NCI-H2107 (cell line): ENCODE results near the gene PANK4.

Experiments
- DNase-seq: peaks from one replicate; lab custom pipeline; 2025; lab: John Stamatoyannopoulos, UW

The PANK4 gene

DNA sequence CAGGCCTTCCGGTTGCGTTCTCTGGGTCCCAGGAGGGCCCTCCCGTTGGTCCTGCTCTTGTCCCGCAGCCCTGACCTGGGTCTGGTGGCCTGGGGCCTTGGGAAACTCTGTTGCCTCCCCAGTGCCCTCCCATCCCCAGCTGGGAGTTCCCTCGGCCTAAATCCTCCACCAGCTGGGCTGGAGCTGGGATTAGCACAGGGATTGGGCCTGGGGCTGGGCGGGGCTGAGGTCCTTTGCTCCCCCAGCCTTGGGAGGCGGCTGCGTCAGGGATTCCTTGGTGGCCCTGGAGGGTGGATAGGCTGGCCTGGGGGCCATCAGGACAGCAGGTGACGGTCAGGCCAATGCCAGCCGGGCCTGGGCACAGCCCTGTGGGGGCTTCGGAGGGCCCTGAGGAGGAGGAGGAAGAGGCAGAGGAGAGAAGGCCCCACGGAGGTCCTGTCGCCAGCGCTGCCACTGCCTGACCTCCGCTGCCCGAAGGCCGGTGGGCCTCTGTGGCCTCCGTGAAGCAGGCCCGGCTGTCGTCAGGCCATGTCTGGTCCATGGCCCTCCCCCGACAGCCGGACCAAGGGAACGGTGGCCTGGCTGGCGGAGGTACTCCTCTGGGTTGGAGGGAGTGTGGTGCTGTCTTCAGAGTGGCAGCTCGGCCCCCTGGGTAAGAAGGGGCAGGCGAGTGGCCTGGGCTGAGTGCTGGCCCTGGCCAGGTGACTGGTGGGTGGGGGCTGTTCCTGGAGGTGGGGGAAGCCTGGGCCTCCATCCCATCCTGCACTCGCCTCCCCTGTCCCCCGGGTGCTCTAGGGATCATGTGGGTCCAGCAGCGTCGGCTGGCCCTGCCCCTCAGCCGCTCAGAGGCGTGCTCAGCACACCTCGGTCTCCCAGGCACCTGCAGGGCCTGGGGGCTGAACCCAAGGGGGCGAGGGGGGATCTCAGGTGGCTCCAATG, 50.1 kb downstream of the PANK4 start, which contains the start of gene PLCH2:
Gene PLCH2 (plus strand): TSS at position 229 of the 939 bp plus-strand sequence. CDS start 300 bp downstream, at position 529.
- DNase-seq, result no peak

DNA sequence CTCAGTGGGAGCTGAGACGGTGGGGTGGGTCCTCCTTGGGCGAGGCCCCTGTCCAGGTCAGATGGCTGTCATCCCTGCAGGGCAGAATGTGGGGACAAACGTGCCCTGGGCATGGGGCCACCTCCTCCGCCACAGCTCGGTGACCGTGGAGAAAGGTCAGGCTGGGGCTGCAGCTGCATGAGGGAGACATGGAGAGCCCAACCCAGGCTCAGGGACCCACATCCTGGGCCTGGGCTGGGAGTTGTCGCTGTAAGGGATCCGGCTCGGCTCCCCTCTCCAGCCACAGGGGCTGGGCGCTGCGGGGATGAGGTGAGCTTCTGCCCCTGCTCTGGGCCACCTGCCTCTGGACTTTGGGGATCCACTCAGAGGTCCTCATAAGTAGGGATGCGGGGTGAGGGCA, 50.8 kb downstream of the PANK4 start:
- DNase-seq, result no peak

DNA sequence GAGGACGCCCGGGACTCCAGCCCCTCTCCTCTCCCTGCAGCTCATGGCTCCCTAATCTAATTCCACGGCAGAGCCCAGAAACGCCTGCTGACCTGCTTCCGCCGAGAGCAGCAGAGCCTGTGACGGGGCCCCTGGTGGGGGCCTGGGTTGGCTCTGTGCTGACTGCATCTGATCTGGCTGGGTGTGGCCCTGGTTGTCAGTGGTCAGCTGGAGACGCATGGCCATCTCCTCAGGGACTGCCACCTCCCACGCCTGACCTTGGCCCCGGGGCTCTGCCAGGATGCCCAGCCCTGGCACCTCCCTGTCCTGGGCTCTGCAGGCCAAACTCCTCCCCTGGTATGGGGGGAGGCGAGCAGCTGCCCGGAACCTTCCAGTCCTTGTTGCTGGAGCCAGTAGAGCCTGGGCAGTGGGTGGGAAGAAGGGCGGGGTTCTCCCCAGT, 51.4 kb downstream of the PANK4 start:
- DNase-seq, result no peak

DNA sequence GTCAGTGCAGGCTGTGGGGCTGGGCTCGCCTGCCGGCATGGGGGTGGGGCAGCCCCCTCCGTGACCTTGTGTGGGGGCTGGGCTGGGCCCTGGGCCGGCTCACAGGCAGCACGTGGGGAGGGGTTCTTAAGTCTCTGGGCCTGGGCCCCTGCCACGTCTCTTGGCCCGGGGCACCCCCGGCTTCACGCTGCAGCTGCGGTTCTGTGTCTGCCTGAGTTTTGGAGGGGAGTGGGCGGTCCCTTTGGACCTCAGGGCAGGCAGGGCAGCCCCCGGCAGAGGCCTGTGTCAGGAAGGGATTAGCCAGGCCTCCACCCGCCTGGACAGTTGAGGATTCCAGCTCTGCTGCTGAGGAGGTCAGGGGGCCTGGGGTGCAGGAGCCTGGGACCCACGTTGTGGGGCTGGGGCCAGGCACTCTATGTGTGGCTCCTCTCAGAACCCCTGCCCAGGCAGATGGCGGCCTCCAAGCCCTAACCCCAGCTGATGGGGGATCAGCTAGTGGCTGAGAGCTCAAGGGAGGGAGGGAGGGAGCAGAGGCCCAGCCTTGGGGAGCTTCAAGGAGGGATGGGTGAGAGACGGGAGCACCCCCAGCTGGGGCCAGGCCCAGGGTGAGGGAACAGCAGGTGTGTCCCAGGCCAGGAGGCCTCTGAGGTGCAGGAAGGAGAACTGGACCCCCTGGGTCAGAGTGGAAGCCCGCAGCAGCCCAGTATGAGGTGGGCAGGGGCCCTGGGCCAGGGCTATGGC, 52.1 kb downstream of the PANK4 start:
- DNase-seq, result no peak

DNA sequence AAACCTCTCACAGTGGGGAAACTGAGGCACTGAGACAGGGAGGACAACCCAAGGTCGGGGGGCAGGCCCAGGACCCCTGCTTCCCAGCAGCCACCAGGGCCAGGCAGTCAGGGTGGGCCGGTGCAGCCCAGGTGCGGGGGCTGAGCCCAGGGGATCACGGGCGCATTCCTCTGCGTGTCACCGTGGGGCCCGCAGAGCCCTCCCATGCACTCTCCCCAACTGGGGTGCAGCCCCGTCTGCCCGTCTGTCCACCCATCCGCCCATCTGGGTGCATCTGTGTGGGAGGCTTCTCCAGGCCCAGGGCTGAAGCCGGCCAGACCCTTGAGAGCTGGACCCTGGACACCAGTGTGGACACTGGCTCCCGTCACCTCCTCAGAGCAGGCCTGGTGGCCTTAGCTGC, 53.2 kb downstream of the PANK4 start:
- DNase-seq, result no peak

DNA sequence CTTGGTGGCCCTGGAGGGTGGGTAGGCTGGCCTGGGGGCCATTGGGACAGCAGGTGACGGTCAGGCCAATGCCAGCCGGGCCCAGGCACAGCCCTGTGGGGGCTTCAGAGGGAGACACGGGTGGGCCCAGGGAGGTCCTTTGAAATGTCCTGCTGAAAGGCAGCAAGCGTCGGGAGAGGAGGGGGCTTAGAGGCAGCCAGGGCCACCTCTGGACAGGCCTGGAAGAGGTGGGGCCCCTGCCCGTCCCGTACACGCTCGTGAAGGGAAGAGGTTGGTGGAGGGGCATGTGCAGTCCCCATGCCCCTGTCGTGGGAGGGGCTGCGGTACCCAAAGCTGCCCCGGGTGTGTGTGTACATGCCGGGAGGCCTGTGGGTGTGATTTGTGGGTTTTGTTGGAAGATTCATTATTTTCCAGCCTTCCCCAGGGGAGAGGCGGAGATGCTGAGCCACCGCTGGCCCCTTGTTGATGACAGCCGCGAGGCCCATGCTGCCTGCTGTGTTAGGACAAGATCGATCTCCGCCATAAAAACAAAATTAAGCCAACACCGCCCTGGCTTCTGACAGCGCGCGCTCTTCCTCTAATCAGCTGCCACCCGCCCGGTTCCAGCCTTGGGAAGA, 53.7 kb downstream of the PANK4 start:
- DNase-seq, result no peak

DNA sequence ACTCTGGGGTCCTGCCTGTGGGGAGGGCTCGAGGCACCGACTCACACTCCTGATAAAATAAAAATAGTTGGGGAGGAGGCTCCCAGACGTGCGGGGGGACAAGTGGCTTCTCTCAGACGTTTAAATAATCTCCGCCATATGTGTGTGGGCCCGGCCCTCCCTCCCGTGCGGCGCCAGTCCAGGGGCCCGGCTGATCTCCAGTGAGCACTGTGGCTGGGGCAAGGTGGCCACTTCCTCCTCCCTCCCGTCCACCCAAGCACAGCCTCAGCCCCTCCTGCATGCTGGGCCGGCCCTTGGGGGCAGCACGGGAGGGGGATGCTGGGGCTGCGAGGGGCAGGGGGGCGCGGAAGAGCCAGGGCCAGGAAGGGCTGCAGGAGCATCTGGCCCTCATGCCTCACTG, 54.3 kb downstream of the PANK4 start:
- no peak for DNase-seq

DNA sequence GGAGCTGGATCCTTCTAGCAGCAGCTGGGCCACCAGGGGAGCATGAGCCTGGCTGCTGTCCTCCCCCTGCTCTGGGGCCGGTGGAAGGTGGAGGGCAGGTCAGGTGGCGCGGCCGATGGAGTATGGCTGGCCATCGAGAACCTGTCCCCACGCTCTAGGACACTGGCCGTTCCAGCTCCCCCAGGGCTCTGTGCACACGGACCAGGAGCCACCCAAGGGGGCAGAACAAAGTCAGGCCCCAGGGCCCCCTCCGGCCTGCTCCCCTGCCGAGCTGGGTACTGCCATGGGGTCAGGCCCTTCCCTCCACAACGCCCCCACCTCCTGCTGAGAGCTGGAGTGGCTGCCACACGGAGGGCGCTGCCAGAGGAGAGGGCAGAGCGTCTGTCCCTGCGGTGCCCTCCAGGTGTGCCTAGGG, 54.8 kb downstream of the PANK4 start:
- no peak for DNase-seq

DNA sequence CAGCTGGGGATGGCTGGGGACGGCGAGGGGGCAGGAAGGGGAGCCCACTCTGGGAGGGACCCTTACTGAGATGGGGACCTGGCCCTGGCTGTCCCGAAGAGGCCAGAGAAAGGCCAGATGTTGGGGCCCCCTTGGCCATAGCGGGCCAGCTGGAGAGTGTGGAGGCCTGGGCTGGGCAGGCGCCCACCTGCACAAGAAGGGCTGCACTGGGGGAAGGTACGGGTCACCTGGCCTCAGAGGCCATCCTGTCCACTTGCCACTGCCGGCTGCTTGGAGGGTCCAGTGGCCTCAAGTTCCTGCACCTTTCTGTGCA, 55.3 kb downstream of the PANK4 start:
- no peak for DNase-seq

DNA sequence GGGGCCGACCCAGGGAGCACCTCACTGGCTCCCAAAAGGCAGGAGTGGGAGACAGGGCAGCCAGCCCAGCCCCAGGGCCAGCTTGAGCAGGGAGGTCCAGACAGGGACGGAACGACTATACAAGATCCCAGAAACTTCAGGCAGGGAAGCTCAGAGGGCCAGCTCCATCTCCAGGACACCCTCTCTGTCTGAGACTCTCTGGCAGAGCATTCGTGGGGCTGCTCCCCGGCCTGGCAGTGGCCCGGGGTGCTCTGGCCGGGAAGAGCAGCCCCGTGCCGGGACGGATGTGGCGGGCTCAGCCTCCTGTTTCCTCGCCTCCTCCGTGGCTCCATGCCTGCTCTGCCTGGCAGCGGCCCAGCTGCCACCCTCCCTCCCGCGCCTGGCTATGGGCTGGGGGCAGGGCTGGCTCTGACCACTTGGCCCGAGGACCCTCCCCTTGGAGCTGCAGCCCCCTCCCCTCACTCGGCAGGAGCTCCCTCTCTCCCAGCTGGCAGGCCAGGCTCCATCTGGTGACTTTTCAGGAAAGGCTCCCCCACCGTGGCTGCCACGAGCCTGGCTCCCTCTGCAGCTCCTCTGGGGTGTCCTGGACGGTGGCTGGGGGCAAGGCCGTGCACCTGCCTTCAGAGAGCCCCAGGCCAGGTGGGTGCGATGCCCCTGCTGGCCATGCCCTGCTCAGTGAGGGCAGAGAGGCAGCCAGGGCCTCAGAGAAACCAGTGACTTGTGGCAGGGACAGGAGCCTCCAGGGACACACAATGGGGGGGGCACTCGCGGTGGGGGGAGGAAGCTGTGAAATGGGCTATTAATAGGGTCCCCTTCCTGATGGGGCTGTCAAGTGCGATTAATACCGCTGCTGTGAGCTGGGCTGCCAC, 55.9 kb downstream of the PANK4 start:
- DNase-seq, result no peak

DNA sequence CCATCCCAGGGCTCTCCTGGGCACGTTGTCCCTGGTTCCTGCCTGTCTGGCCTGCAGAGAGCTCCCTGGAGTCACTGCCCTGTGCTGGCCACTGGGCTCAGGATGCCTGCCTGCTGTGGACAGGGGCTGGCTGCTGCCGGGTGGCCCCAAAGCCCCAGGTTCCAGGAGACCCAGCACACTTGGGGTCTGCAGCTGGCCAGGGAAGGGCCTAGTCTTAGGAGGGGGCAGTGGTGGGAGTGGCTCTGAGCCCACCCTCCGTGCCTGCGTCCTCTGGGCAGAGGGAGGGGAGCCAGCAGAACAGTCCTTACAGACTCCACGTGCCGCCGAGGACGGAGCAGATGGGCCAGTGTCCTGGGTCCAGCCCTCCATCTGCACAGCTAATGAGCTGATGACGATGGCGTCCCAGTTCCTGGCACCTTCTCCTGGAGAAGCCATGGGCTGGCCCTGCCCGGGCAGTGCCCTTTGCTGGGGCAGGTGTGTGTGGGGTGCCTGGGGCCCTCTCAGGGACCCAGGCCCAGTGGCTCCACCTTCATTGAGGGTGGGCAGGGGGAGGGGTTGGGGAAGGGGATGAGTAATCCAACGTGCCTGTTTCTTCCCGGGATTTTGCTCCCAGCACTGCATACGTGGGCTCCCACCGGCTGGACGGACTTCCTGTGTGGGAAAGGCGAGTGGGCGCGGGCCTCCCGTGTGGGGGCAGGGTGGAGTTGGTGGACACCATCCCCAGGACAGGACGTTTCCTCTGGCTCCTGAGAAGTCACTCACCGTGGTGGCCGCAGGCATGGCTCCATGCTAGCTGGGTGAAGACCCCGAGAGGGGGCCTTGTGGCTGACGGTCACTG, 57.1 kb downstream of the PANK4 start:
- DNase-seq, result no peak

DNA sequence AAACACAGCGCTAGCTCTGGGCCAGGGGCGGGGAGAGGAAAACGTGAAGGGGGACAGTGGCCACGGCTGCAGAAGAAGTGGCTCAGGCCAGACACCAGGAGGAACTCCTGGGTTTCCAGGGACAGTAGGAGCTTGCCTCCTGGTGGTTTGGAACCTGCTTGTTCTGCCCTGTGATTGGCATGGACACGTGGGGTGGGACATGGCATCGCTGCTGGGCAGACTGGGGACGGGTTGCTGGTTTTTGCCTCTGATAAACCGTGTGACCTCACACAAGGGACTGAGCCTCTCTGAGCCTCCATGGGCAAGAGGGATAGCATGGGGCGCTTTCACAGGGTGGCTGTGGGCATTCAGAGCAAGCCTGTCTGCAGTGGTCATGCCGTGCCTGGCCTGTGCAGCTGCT, 57.9 kb downstream of the PANK4 start:
- no peak for DNase-seq

DNA sequence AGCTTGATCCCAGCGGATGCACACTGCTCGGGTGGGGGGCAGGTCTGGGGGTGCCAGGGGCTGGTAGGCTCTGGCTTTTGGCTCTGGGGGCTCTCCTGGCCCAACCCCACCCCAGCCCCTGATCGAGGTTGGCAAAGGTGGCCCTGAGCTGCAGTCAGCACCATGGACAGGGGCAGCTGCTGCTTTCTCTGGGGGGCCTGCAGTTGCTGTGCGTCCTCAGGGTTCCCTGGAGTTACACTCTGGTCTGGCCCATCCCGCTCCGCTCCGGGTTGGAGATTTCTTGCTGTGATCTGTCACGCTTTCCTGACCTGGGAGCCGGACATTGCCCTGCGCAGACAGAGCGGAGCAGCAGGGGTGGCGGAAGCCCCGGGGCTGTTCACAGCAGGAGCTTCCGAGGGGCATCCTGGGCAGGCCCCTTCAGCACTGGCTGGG, 58.3 kb downstream of the PANK4 start:
- no peak for DNase-seq

DNA sequence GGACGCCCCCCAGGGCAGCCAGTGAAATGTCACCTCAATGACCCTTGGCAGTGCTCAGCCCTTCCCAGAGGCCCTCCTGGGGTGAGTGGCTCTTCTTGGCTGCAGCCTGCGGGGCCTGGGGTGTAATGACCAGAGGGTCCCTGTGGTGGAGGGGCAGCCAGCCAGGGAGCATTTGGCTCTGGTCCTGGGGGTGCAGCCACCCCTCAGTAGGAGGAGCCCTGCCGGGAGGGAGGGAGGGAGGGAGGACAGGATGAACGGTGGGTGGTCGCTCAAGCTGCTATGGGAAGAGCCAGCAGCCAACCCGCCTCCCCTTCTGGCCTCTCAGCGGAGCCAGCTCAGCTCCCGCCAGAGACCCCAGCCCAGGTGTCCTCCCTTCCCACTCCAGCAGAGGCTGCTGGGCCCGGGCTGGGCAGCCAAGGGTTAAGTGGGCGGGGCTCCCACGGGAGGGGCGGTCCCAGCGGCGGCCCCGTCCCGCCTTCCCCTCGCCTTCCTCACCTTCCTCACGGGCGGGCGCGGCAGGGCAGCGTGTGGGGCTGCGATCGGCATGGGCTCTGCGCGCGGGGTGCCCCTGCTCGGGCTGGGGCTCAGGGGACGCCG, 59.3 kb downstream of the PANK4 start:
- DNase-seq, result no peak

DNA sequence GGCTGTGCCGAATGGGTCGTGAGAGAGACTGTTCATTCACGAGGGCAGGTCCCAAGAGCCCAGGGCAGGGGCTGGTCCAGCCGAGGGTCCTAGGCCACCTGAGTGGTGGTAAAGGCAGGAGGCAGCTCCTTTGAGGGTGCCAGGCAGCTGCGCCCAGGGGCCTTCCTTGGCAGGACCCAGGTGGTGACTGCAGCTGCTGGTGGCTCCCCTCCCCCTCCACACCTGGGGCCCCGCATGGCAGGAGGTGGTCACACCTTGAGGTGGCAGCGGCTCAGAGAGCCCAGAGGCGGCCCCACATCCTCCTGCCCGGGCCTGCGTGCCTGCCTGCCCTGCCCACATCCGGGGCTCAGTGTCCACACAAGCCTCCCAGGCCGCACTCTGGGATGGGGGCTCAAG, 60.1 kb downstream of the PANK4 start:
- no peak for DNase-seq

DNA sequence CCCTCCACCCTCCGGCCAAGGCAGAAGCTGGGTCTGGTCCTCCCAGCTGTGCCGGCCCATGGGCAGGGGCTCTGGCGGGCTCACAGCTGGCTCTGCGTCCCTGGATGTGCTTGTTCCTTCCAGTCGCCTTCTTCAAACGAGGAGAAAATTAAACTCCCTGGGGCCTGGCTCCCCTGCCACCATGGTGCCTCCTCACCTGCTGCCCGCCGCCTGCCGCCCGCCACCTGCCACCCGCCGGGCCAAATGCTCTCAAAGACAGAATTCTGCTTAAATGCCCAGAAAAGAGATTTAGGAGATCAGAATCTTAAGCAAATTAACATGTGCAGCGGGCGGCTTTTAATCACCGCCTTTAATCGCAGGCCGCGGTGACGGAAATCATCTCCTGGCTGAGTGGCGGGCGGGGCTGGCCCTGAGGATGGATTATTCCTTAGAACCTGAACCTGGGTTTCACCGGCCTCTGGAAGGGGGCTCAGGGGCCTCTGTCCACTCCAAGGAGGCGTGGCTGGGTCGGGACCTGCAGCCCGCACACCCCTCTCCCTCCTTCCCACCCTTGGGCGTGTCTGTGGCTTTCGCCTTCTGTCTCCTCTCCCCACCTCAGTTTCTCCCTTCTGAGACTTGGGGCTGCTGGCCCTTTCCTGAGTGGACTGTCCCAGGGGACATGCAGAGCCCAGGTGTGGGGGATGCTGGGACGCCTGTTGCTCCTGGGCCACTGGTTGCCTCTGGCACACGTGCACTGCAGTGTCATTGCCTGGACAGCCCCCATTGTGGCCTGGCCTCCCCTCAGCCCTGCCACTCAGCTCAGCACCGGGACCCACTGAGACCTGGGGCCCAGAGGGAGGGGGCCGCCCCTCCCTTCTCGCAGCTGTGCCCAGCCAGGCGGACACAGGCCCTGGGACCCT, 60.8 kb downstream of the PANK4 start:
- DNase-seq, result no peak

DNA sequence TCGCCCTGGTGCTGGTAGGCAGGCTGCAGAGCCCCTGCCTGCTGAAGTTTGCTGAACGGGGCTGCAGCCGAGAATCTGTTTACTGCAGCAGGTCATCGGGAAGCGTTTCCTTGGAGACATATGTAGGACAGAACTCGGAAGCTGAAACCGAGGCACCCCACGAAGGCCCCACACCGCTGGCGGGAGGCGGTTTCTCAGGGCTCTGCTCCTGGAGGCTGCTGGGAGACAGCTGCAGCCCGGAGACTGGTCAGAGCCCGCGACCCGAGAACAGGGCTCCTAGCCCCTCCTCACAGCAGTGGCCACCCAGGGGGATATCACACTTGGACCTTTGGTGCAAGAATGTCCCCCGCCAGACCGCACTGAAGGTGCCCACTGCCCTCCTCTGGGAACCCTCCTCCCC, 63.0 kb downstream of the PANK4 start:
- DNase-seq, result no peak

DNA sequence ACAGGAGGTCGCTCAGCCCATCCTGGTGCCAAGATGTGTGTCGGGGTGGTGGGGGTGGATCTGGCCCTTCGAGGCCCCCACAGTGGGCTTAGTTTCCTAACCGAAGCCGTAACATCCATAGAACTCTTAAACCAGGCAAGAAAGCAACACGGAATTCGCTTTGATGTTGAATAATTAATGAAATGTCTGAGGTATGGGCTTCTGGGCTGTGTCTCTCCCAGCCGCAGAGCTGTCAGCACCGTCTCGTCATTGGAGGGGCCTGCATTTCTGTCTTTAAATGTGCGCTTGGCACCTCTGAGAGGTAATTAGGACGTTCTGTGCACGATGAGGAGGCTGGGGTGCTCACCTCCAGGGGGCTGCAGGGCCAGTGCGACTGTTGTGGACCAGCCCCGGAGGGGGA, 63.6 kb downstream of the PANK4 start:
- DNase-seq, result no peak

DNA sequence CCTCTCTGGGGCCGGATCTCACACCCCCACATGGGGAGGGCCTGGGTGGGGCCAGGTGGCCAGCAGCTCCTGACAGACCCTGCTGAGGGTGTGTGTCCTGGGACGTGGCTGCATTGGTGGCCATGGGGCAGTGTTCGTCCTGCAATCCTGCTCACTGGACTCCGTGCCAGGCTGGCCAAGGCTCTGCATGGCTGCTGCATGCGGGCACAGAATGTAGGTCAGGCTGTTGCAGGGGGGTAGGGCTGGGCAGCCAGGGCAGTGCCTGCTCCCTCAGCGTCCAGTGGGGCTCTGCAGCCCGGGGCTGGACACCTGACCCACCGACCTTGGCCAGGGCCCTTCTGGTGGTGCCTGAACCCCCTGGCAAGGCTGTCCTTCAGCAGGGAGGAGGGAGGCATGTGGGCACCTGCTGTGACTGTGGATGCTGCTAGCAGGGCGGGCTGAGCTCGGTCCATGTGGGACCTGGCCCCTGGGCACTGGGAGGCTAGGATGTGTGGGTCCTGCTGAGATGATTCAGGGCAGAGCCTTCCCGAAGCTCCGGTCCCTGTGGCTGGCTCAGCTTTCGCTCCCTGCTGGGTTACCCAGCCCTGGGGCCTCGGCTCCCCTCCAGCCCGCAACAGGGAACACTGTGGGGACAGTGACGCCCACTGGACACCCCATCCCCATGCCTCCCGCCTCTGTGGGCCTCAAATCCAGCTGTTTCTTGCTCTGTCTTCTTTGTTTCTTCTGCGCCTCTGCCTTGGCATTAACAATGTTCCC, 65.2 kb downstream of the PANK4 start:
- DNase-seq, result no peak
